NCI-H446 treated with DMSO at 0.1 percent for 48 hours (cell line): ENCODE data around the gene GLUD1.
"Not testable (repeated sequence)": the region's sequence is repeated elsewhere in the genome, so short reads cannot be mapped to it uniquely, and the experiment has no call there.

ENCODE experiments used
- DNase-seq: peaks from one replicate; lab custom pipeline; 2025; lab: John Stamatoyannopoulos, UW

The GLUD1 gene

GRCh38 chr10:87043579-87043978 is 51.1 kb downstream of the GLUD1 start:
- not testable (repeated sequence) for DNase-seq

GRCh38 chr10:87038786-87039185 is 55.9 kb downstream of the GLUD1 start:
- no peak for DNase-seq

- no peak for DNase-seq
Observed at GRCh38 chr10:87038286-87038717, 56.3 kb downstream of the GLUD1 start.

- DNase-seq, result no peak
Observed at GRCh38 chr10:87036623-87037022, 58.0 kb downstream of the GLUD1 start.

- DNase-seq, result no peak
Observed at GRCh38 chr10:87030912-87031635, 63.6 kb downstream of the GLUD1 start.

GRCh38 chr10:87030419-87030818 is 64.2 kb downstream of the GLUD1 start:
- DNase-seq, result not testable (repeated sequence)

- DNase-seq, result not testable (repeated sequence)
Observed at GRCh38 chr10:87026747-87027508, 67.7 kb downstream of the GLUD1 start.

GRCh38 chr10:87025285-87025958 is 69.2 kb downstream of the GLUD1 start:
- DNase-seq, result not testable (repeated sequence)

GRCh38 chr10:87020056-87020455 is 74.6 kb downstream of the GLUD1 start, which contains the start of gene FAM25A:
FAM25A (plus strand) TSS chr10:87020294; CDS start chr10:87020325, 31 bp downstream.
- not testable (repeated sequence) for DNase-seq

GRCh38 chr10:87019504-87019903 is 75.1 kb downstream of the GLUD1 start:
- not testable (repeated sequence) for DNase-seq

- DNase-seq, result not testable (repeated sequence)
Observed at GRCh38 chr10:87019066-87019465, 75.6 kb downstream of the GLUD1 start.

- DNase-seq, result not testable (repeated sequence)
Observed at GRCh38 chr10:87018127-87018526, 76.5 kb downstream of the GLUD1 start.

- not testable (repeated sequence) for DNase-seq
Observed at GRCh38 chr10:87014986-87015716, 79.5 kb downstream of the GLUD1 start.

- DNase-seq, result not testable (repeated sequence)
Observed at GRCh38 chr10:87013528-87013927, 81.1 kb downstream of the GLUD1 start.

GRCh38 chr10:87009134-87009696 is 85.4 kb downstream of the GLUD1 start:
- peak; percentile 43 for DNase-seq

GRCh38 chr10:87008303-87008702 is 86.3 kb downstream of the GLUD1 start:
- DNase-seq, result not testable (repeated sequence)

- DNase-seq, result not testable (repeated sequence)
Observed at GRCh38 chr10:87007674-87008073, 87.0 kb downstream of the GLUD1 start.

- not testable (repeated sequence) for DNase-seq
Observed at GRCh38 chr10:87007124-87007523, 87.5 kb downstream of the GLUD1 start.

GRCh38 chr10:87000491-87000890 is 94.2 kb downstream of the GLUD1 start:
- no peak for DNase-seq
